Thoracic aorta (tissue), 2 donors: Measurements from ENCODE around the gene ARHGAP6. TPM values are rescaled to one million over a fixed set of nuclear protein-coding genes. Genes with fewer than 3 reads are reported as not detected.

Experiments
- ATAC-seq: fragments of 150-250 bp; one replicate; pipeline ENCODE4 v1.8.0; 2017; ENCODE audit warnings: low read depth; ENCODE audit not compliant: insufficient number of reproducible peaks, low FRiP score
- DNase-seq: peaks from one replicate; pipeline ENCODE4 v3.0.0-alpha.2; 2020; ENCODE audit warnings: low spot score
- H3K27ac ChIP-seq, 2 donors: fragments of 200-600 bp; sonication (generic); 1 replicate in 1 of 2; 2 replicates in 1 of 2; pipeline ENCODE4 v1.5.1; 2016; ENCODE audit warnings: mild to moderate bottlenecking in 2 of 2, moderate library complexity in 2 of 2
- H3K27me3 ChIP-seq: fragments of 200-600 bp; sonication (generic); replicated peaks from 2 replicates; pipeline ENCODE4 v1.6.0; 2016; ENCODE audit warnings: mild to moderate bottlenecking; ENCODE audit not compliant: insufficient read depth
- H3K36me3 ChIP-seq: fragments of 200-600 bp; sonication (generic); one replicate; pipeline ENCODE4 v1.5.1; 2016
- H3K4me1 ChIP-seq, 2 donors: fragments of 200-600 bp; sonication (generic); 1 replicate in 1 of 2; 2 replicates in 1 of 2; pipeline versions ENCODE4 v1.5.1 to v1.6.0; 2016; ENCODE audit warnings: low read depth in 2 of 2, mild to moderate bottlenecking in 1 of 2; ENCODE audit not compliant: control insufficient read depth in 1 of 2
- H3K4me3 ChIP-seq: fragments of 200-600 bp; sonication (generic); 2 replicates; pipeline ENCODE4 v1.5.1; 2016; ENCODE audit warnings: mild to moderate bottlenecking
- H3K9me3 ChIP-seq: fragments of 200-600 bp; sonication (generic); 2 replicates; pipeline ENCODE4 v1.5.1; 2016
- total RNA-seq, 2 donors: library from RNA; depleted of rRNA; stranded (reverse); fragments of >200 nt; gene quantifications; one replicate each; pipeline versions ENCODE4 v1.1.0 to v1.2.3, GENCODE V29; 2016
- TF ChIP-seq, protein P1 (sequence below): fragments of 200-600 bp; sonication (generic); IDR thresholded peaks from one replicate; pipeline ENCODE4 v1.5.1; 2019; ENCODE audit warnings: antibody characterized with exemption

The ARHGAP6 gene
- total RNA-seq, 2 donors from 2014 or later, result 14.6 to 22.3 TPM

DNA sequence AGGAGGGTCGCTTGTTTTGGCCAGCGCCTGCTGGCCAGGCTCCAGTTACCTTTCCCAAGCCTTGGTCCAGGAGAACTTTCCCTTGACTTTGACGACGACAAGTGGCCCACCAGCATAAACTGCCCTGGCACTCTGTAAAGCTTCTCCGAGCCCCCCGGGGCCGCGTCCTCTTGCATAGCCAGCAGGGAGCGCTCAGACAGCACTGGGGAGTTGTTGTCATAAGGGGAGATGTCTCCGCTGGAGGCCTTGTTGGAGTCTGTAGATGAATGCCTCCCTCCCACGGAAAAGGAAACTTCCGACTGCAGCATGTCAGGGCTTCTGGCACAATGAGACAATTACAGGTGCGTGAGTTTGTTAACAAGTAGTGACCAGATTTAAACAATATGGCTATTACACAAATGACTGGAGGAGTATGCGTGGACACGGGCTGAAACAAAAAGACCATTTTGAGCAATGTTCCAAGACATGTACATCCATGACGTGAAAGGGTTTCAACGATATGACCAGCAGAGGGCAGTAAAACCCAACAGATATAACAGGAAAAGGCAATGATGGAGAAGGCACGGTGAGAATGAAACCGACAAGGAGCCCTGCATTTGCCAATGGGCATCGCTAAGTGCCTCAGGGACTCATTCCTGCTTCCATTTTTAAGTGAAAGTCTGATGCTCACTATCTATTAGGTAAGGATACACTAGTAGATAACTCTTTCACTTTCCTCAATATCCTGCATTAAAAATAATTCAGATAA, 521.6 kb downstream of the ARHGAP6 start:
- TF ChIP-seq, protein P1, sequence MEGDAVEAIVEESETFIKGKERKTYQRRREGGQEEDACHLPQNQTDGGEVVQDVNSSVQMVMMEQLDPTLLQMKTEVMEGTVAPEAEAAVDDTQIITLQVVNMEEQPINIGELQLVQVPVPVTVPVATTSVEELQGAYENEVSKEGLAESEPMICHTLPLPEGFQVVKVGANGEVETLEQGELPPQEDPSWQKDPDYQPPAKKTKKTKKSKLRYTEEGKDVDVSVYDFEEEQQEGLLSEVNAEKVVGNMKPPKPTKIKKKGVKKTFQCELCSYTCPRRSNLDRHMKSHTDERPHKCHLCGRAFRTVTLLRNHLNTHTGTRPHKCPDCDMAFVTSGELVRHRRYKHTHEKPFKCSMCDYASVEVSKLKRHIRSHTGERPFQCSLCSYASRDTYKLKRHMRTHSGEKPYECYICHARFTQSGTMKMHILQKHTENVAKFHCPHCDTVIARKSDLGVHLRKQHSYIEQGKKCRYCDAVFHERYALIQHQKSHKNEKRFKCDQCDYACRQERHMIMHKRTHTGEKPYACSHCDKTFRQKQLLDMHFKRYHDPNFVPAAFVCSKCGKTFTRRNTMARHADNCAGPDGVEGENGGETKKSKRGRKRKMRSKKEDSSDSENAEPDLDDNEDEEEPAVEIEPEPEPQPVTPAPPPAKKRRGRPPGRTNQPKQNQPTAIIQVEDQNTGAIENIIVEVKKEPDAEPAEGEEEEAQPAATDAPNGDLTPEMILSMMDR, result peak; percentile 56
- ATAC-seq (no peak), DNase-seq (peak; percentile 22)
- H3K4me3 ChIP-seq, result no peak overlapping the region
- H3K36me3 ChIP-seq, result no peaks in the 10 kb centered on the region
- no peaks in the 10 kb centered on the region for H3K27me3 ChIP-seq
- H3K9me3 ChIP-seq, result no peaks in the 10 kb centered on the region
- no peak overlapping the region for H3K27ac ChIP-seq
- no peaks in the 10 kb centered on the region for H3K4me1 ChIP-seq

DNA sequence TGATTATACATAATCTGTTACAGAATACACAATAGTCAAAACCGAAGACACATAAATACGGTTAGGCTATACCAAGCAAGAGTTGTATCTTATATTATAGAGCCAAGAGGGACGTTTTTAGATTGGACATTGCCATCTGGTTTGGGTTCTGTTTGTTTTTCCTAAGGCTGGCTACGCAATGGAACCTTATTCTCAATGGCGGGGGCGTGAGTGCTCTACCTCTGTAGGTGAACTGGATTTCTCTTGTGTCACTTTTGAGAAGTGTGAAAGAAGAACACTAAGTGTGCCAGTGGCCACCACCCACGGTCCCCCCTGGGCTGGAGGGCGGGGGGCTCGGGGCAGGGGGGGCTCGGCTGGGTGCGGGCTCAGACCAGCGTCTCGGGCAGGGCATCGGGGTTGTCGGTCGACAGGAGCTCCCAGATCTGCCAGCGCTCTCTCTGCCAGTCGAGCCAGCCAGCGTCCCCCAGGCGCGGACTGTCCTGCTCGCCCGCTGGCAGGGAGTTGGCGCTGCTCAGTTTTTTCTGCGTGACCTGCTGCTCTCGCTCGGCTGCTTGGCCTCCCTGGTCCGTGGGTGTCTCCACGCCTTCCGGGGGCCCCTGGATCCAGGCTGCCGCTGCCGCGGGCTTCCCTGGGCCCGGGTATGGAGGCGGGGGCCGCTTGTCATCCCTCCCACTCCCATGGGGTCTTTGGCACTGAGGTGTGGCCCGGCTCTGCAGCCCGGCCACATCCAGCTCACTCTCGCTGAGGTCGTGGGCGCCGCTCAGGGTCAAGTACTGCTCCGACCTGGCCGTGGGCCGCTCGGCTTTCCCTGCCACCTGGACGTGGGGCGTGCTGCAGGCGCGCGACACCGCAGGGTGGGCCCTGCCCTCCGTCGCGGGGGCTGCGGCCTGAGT, 527.0 kb downstream of the ARHGAP6 start:
- no peaks in the 10 kb centered on the region for H3K36me3 ChIP-seq
- H3K27me3 ChIP-seq, result no peaks in the 10 kb centered on the region
- H3K4me3 ChIP-seq, result no peak overlapping the region
- TF ChIP-seq, protein P1, result no peak
- ATAC-seq (no peak), DNase-seq (no peak)
- no peak overlapping the region for H3K27ac ChIP-seq
- no peaks in the 10 kb centered on the region for H3K9me3 ChIP-seq
- no peaks in the 10 kb centered on the region for H3K4me1 ChIP-seq

DNA sequence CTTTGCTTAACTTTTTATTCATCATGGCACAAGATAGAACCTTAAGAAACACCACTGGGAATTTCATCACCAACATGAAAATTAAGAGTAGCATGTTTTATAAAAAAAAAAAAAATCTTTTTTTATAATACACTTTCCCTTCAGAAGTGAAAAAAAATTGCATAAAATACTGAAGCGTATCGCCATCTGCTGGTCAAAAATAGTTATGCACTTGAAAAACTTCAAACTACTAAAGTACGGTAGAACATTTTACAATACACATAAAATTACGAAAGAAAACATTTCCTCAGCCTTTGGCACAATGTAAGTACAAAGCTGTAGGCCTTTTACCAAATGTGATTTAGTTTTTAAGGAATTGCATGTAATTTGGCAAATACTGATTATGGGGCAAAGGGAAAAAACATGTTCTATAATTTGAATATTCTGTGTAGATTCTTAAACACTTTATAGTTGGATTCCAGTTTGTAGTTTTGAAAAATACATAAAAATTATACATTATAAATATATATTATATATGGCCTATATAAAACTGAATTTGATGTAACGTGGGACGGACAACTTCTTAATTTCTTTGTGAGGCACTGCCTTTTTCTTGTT, 528.1 kb downstream of the ARHGAP6 start:
- H3K27ac ChIP-seq, result no peak overlapping the region
- no peaks in the 10 kb centered on the region for H3K36me3 ChIP-seq
- no peaks in the 10 kb centered on the region for H3K4me1 ChIP-seq
- ATAC-seq (no peak), DNase-seq (no peak)
- no peaks in the 10 kb centered on the region for H3K9me3 ChIP-seq
- no peak overlapping the region for H3K4me3 ChIP-seq
- TF ChIP-seq, protein P1, result peak; percentile 52
- H3K27me3 ChIP-seq, result no peaks in the 10 kb centered on the region

DNA sequence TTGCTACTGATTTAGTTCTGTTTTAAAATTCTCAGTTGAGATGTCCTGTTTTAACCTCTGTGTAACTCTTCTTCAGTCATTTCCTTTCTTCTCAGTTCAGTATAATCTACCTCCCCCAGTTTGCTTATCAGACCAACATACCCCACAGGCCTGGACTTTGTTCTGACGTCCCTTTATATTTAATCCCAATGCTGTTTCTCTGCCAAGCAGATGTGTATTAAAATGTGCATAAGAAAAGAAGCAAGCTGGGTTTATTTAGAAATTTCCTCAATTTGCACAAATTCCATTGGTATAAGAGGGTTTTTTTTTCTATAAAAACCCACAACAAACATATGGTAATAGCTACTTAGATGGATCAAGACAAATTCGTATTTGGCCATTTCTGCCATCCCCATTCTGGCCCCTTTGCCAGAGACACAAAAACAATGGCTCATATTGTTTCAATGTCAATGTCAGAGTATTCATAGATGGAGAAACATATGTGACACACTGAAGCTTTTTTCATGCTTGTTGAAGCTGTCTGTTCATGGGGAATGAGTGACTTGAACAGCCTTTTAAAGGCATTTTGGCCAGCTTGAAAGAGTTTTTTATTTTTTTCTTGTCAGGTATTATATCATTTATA, 530.0 kb downstream of the ARHGAP6 start:
- no peak overlapping the region for H3K27ac ChIP-seq
- H3K4me1 ChIP-seq, result no peaks in the 10 kb centered on the region
- H3K27me3 ChIP-seq, result no peaks in the 10 kb centered on the region
- DNase-seq (no peak), ATAC-seq (no peak)
- no peaks in the 10 kb centered on the region for H3K36me3 ChIP-seq
- H3K9me3 ChIP-seq, result no peaks in the 10 kb centered on the region
- TF ChIP-seq, protein P1, result no peak
- no peak overlapping the region for H3K4me3 ChIP-seq
